Hepatocyte (in vitro differentiated cells): ENCODE measurements around the gene ZNF547. TPM values are rescaled to one million over a fixed set of nuclear protein-coding genes. Genes with fewer than 3 reads are reported as not detected.

Experiments
- DNase-seq: peaks from one replicate; pipeline ENCODE4 v3.0.0-alpha.2; 2016; ENCODE audit warnings: low spot score
- H2AFZ ChIP-seq: fragments of 200-600 bp; sonication (generic); 2 replicates; pipeline ENCODE4 v1.6.0; 2016; ENCODE audit warnings: antibody characterized with exemption, mild to moderate bottlenecking
- H3K27ac ChIP-seq: fragments of 200-600 bp; sonication (generic); 2 replicates; pipeline ENCODE4 v1.5.1; 2016; ENCODE audit warnings: mild to moderate bottlenecking
- H3K27me3 ChIP-seq: fragments of 200-600 bp; sonication (generic); 2 replicates; pipeline ENCODE4 v1.6.1; 2016
- H3K36me3 ChIP-seq: fragments of 200-600 bp; sonication (generic); replicated peaks from 2 replicates; pipeline ENCODE4 v1.5.1; 2016; ENCODE audit warnings: low read depth; ENCODE audit not compliant: insufficient read depth
- H3K4me1 ChIP-seq: fragments of 200-600 bp; sonication (generic); 2 replicates; pipeline ENCODE4 v1.5.1; 2016; ENCODE audit warnings: mild to moderate bottlenecking, moderate library complexity; ENCODE audit not compliant: insufficient read depth
- H3K4me2 ChIP-seq: fragments of 200-600 bp; sonication (generic); 2 replicates; pipeline ENCODE4 v1.6.0; 2016
- H3K4me3 ChIP-seq: fragments of 200-600 bp; sonication (generic); 2 replicates; pipeline ENCODE4 v1.5.1; 2016; ENCODE audit warnings: mild to moderate bottlenecking
- H3K79me2 ChIP-seq: fragments of 200-600 bp; sonication (generic); 2 replicates; pipeline ENCODE4 v1.6.0; 2017; ENCODE audit warnings: mild to moderate bottlenecking
- H3K9me2 ChIP-seq: fragments of 200-600 bp; sonication (generic); replicated peaks from 2 replicates; pipeline ENCODE4 v1.6.0; 2017; ENCODE audit warnings: mild to moderate bottlenecking; ENCODE audit not compliant: insufficient read depth
- H3K9me3 ChIP-seq: fragments of 200-600 bp; sonication (generic); 2 replicates; pipeline ENCODE4 v1.5.1; 2016; ENCODE audit warnings: low read depth, mild to moderate bottlenecking
- H4K20me1 ChIP-seq: fragments of 200-600 bp; sonication (generic); 2 replicates; pipeline ENCODE4 v1.6.0; 2016; ENCODE audit warnings: mild to moderate bottlenecking; ENCODE audit not compliant: insufficient read depth, poor library complexity, severe bottlenecking
- CTCF ChIP-seq: fragments of 200-600 bp; sonication (generic); IDR thresholded peaks from 2 replicates; pipeline ENCODE4 v1.5.1; 2016; ENCODE audit warnings: antibody characterized with exemption, mild to moderate bottlenecking; ENCODE audit not compliant: poor library complexity
- EZH2 ChIP-seq: fragments of 200-600 bp; sonication (generic); IDR thresholded peaks from 2 replicates; pipeline ENCODE4 v1.6.1; 2016; ENCODE audit warnings: antibody characterized with exemption, mild to moderate bottlenecking, borderline replicate concordance
- EZH2phosphoT487 ChIP-seq: fragments of 200-600 bp; sonication (generic); IDR thresholded peaks from one replicate; pipeline ENCODE4 v1.6.1; 2018; ENCODE audit warnings: antibody characterized with exemption, mild to moderate bottlenecking, low read depth, moderate library complexity; ENCODE audit not compliant: unreplicated experiment, severe bottlenecking
- WGBS: methylation state at CpG from one replicate; pipeline ENCODE4 v1.1.6; 2016; ENCODE audit warnings: low lambda C conversion rate; ENCODE audit errors: missing lambda C conversion rate; 5-methylcytosine and 5-hydroxymethylcytosine counted together
- polyA plus RNA-seq: library from polyadenylated mRNA; unstranded; fragments of >200 nt; fragmentation: Nextera tagmentation; extraction: Ambion mirVana; gene quantifications from 2 replicates; pipeline ENCODE4 v1.2.1, GENCODE V29; 2016
- total RNA-seq: library from RNA; depleted of rRNA; stranded (reverse); fragments of >200 nt; gene quantifications from 2 replicates; pipeline ENCODE4 v1.2.3, GENCODE V29; 2014

ZNF547 gene
- total and polyA plus RNA-seq, 2 experiments from 2014 or later: 1.8 to 5.2 TPM

- DNase-seq: no peak
- no peak overlapping the region for H3K4me3 ChIP-seq
- no peaks in the 10 kb centered on the region for H3K4me1 ChIP-seq
- H3K27me3 ChIP-seq: no peaks in the 10 kb centered on the region
- H2AFZ ChIP-seq: no peak overlapping the region
- TF ChIP-seq EZH2: no peak
- TF ChIP-seq EZH2phosphoT487: no peak
- no peak for TF ChIP-seq CTCF
- H3K4me2 ChIP-seq: no peak overlapping the region
- H3K9me3 ChIP-seq: no peaks in the 10 kb centered on the region
- H4K20me1 ChIP-seq: no peaks in the 10 kb centered on the region
- peaks cover 1% of the 10 kb centered on the region for H3K36me3 ChIP-seq
- 93% methylated on average over 9 of the region's 9 CpGs for WGBS
- H3K27ac ChIP-seq: no peak overlapping the region
- H3K9me2 ChIP-seq: no peaks in the 10 kb centered on the region
- H3K79me2 ChIP-seq: no peaks in the 10 kb centered on the region
Measured at GRCh38 chr19:57403737-57404563, 40.6 kb downstream of the ZNF547 start.

- no peak overlapping the region for H2AFZ ChIP-seq
Measured at GRCh38 chr19:57406516-57407123, 43.3 kb downstream of the ZNF547 start.

GRCh38 chr19:57410877-57411671 is 47.7 kb downstream of the ZNF547 start, which contains the start of gene ZNF17:
ZNF17 (plus strand) TSS chr19:57411161; CDS start chr19:57413616, 2,455 bp downstream.
- 1% methylated on average over 55 of the region's 55 CpGs for WGBS
- no peaks in the 10 kb centered on the region for H4K20me1 ChIP-seq
- H3K36me3 ChIP-seq: no peaks in the 10 kb centered on the region
- DNase-seq: peak; percentile 97
- no peaks in the 10 kb centered on the region for H3K9me3 ChIP-seq
- H3K4me2 ChIP-seq: peak within 1 kb of the TSS; percentile 97
- peaks cover 31% of the 10 kb centered on the region for H3K79me2 ChIP-seq
- peak within 1 kb of the TSS; percentile 50 for H3K4me3 ChIP-seq
- peak within 1 kb of the TSS; percentile 55 for H2AFZ ChIP-seq
- H3K9me2 ChIP-seq: no peaks in the 10 kb centered on the region
- H3K27ac ChIP-seq: peak within 1 kb of the TSS; percentile 3
- peaks cover 5% of the 10 kb centered on the region for H3K4me1 ChIP-seq
- no peaks in the 10 kb centered on the region for H3K27me3 ChIP-seq
- TF ChIP-seq EZH2phosphoT487: no peak
- no peak for TF ChIP-seq CTCF
- TF ChIP-seq EZH2: no peak

More at GRCh38 chr19:57406516-57407123, 43.3 kb downstream of the ZNF547 start:
- Histone ChIP-seq H3K4me1 (no peaks in the 10 kb centered on the region), H3K9me2 (no peaks in the 10 kb centered on the region), H4K20me1 (no peaks in the 10 kb centered on the region), H3K79me2 (peaks cover 4% of the 10 kb centered on the region), H3K27me3 (no peaks in the 10 kb centered on the region), H3K36me3 (no peaks in the 10 kb centered on the region), H3K4me2 (no peak overlapping the region), H3K4me3 (no peak overlapping the region), H3K27ac (no peak overlapping the region), H3K9me3 (no peaks in the 10 kb centered on the region)
- TF ChIP-seq EZH2phosphoT487 (no peak), CTCF (peak; percentile 85), EZH2 (no peak)
- 19% methylated on average over 8 of the region's 8 CpGs for WGBS
- DNase-seq: peak; percentile 86
